GOT3 (cell line): ENCODE data around the gene GHITM.
"Not testable (repeated sequence)": the region's sequence is repeated elsewhere in the genome, so short reads cannot be mapped to it uniquely, and the experiment has no call there.

Experiments used
- DNase-seq: peaks from one replicate; lab custom pipeline; 2025; ENCODE audit warnings: mixed read lengths; lab: John Stamatoyannopoulos, UW

Gene GHITM

DNA sequence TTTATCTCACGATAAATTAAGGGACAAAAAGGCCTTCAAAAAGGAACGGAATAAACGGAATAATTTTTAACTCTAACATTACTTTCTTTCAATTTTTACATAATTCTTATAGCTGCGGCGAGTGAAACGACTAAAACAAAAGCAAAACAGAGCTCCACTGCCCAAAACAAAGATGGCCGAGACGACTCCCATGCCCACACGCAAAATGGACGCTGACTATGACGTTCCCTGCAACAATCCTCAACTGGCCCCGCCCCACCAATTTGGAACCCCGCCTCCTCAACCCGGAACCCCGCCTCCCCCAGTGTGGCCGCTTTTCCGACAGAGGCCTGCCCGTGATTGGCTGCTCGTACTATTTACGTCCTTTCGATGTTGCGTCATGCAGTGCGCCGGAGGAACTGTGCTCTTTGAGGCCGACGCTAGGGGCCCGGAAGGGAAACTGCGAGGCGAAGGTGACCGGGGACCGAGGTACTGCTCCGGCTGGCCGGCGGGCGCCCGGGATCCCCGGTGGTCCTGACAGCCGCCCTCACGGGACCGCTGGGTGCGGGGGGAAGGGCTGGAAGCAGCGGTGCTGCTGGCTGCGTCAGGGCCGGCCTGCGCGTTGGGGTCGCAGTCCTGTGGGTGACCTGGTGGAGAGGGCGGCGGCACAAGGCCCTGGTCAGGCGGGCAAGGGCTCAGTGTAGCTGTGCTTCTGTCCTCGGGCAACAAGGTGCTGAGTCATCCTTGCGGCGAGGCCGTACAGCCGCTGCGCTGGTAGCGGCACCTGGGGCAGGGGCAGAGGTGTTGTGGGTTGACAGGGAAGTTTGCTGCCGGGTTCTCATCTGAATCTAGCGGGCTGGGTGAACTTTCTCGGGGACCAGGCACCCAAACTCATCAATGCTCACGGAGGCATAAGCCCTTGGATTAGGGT, at the start of gene GHITM:
Gene GHITM, plus strand, starts transcription at position 384 of the 910 bp plus-strand sequence. CDS start 1,992 bp downstream, outside the sequence.
- peak; percentile 92 for DNase-seq

DNA sequence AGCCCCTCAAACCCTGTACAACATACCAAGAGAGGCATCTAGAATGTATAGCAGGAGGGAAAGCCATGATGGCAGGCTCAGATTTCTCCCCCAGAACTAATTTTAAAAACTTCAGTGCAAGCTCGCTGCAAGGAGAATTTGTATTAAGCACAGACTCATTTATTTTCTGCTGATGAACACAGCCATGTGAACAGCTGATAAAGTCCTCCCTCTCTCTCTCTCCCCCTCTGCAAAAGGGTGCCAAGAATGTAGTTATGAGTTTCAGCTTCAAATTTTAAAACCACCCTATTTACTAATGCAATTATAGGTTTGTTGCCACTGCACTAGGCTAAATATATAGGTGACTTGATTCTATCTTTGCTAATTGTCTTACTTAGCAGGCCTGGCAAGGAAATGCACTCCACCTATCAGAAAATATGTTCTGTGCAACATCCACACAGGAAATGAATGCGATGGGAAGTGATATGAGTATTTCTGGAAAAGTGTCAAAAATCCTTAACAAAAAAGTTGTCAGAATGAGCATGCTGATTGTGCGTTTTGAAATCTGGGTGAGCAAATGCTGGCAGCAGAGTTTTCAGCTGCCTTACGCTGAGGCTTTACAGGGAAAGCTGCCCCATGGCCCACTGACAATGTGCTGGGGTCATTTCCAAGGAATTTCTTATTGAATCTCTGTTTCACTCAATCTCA, 43.4 kb upstream of the GHITM start:
- DNase-seq: no peak

GRCh38 chr10:84097787-84098353, 41.4 kb upstream of the GHITM start:
- no peak for DNase-seq

- DNase-seq: no peak
Measured at GRCh38 chr10:84098667-84099066, 40.6 kb upstream of the GHITM start.

DNA sequence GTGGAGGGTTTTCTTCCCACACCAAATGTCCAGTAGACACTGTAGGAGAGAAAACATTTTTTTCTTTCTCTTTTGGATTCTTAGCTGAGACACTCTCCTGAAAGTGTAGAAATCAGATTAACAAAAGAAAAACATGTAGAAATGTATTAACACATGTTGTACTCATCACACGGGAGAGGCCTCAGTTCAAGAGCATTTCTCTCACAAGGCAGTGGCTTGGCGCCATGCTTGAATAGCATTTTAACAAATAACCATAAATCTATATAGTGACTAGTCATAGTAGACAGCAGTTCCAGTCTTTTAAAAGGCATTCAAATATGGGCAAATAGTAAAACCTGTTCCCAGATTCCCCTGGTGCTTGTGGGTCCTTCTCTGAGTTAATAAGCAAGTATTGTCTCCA, 38.3 kb upstream of the GHITM start:
- DNase-seq: no peak

- DNase-seq: no peak
Measured at GRCh38 chr10:84108797-84109196, 30.5 kb upstream of the GHITM start.

- DNase-seq: not testable (repeated sequence)
Measured at GRCh38 chr10:84109772-84110171, 29.5 kb upstream of the GHITM start.

- not testable (repeated sequence) for DNase-seq
Measured at GRCh38 chr10:84113468-84113867, 25.8 kb upstream of the GHITM start.

DNA sequence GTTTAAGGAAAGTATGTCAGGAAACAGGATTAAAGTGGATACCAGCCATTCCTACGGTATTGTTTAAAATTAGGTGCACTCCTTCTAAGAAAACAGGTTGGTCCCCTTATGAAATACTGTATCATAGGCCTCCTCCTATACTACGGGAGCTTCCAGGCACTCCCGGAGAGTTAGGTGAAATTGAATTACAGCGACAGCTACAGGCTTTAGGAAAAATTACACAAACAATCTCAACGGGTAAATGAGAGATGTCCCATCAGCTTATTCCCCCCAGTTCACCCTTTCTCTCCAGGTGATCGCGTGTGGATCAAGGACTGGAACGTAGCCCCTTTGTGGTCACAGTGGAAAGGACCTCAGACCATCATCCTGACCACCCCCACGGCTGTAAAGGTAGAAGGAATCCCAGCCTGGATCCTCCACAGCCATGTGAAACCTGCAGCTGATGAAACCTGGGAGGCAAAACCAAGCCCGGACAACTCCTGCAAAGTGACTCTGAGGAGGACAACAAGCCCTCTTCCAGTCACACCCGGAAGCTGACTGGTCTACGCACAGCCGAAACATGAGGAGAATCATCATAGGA, 25.1 kb upstream of the GHITM start:
- no peak for DNase-seq

DNA sequence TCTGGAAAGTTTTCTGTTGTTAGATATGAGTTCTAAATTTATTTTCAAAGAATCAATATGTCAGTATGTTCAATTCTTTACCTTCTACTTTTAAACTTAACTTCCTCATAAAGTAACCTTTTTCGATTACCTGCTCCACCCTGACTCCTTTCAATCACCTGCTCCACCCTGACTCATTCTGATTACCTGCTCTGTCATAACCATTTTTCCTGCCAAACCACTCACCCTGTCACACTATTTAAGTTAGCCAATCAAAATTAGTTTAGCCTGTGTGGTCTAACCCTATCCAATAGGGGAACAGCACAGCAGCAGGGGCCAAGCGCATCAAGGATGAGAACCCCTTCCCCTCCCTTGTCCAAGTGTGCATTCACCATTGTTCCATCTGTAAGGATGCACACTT, 22.1 kb upstream of the GHITM start:
- DNase-seq: not testable (repeated sequence)

DNA sequence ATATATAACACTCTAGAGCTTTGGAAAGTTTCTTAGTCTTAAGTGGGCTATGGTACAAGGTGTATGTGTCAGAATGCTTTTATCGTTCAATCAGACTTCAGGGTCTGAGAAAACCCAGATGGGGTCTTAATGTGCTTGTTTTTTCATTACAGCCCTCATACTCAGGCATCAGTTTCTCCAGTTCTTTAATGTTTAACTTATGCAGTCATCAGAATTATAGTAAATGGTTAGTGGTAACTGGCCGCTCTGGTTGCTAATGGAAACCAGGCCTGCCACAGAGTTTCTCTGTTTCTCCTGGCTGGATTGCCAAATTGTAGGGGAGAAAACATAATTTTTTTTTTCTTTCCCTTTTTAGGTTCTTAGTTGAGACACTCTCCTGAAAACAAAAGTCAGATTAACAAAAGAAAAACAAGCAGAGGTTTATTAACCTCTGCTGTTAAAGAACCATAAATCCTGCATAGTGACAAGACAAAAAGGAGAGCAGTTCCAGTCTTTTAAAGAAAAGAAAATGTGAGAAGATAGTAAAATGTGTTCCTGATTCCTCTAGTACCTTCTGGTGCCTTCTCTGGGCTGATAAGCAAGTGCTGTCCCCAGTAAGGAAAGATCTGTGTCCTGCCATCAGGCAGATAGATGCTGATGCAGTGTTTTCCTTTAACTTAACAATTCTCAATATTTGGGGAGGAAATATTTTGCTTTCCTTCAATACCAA, 21.5 kb upstream of the GHITM start:
- no peak for DNase-seq

GRCh38 chr10:84118395-84119006, 20.8 kb upstream of the GHITM start:
- DNase-seq: no peak

GRCh38 chr10:84123362-84123761, 15.9 kb upstream of the GHITM start:
- no peak for DNase-seq

- not testable (repeated sequence) for DNase-seq
Measured at GRCh38 chr10:84125910-84126784, 13.2 kb upstream of the GHITM start.

DNA sequence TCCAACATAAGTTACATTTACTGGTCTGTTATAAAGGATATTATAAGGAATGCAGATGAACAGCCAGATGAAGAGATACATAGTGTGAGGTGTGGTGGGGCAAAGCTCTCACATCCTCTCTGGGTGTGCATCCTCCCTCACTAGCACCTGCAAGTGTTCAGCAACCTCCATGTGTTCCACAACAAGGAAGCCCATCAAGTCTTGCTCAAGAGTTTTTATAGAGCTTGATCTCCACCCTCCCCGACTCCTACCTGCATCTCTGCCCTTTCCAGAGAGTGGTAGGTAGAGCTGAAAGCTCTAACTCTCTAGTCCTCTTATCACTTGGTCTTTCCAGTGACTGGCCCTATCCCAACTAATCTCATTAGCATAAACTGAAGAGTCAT, 12.5 kb upstream of the GHITM start:
- no peak for DNase-seq

DNA sequence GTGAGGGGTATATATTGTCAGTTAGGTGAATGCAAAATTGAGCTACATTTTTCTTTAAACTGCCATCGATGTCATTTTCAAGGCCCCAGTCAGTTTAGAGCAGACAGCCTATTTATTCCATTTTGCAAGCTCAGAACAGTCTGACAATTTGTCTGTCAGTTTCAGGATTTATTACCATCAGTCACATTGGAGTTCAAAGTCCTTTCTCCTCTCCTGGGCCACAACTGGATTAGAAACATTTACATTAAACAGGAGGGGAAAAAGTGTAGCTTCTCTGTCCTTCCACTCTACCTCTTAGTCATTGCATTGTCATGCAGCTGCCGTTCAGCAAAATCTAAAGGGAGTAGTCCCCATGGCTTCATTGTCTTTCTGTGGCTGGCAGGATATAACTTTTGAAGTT, 3.5 kb upstream of the GHITM start:
- DNase-seq: no peak

DNA sequence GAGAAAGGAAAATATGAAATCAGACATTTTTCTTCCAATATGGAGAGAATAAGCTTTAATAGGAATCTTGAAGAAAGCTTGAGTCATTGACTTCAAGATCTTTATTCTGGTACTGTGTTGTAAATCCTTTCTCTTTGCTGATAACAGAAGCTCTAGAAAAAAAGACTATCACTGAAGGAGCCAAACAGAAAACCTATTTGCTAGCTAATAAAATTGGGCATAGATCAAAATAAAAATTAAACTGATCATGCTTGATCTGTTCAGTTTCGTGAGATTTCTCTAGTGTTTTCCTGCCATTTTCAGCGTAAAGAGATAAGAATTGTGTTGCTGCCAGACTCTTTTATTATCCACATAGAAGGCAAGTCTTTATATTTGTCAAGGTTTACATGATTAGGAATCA, 1.5 kb upstream of the GHITM start:
- DNase-seq: no peak

- DNase-seq: no peak
Measured at GRCh38 chr10:84138478-84139125, 707 bp upstream of the GHITM start.

DNA sequence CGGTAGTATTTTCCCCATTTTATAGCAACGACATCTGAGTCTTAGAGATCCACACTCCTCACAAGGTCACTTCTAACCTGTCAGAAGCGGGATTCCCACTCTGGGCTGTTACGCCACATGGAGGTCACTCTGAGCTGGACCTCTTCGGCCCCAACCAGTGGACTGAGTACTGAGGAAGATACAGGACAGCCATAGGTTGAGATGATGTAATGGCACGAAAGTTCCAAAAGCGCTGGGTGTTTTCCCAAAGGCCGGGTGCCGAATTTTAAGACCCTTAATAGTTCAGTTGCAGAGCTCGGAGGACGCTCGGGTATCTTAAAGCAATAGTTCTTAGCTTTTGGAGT, 699 bp downstream of the GHITM start:
- DNase-seq: no peak

GRCh38 chr10:84147347-84147746, 8.0 kb downstream of the GHITM start:
- no peak for DNase-seq
